Thoracic aorta (tissue), 2 donors: ENCODE results near the gene MCM9. TPM values are rescaled to one million over a fixed set of nuclear protein-coding genes. Genes with fewer than 3 reads are reported as not detected.

Experiments
- ATAC-seq: fragments of 150-250 bp; one replicate; pipeline ENCODE4 v1.8.0; 2017; ENCODE audit warnings: low read depth; ENCODE audit not compliant: insufficient number of reproducible peaks, low FRiP score
- DNase-seq: peaks from one replicate; pipeline ENCODE4 v3.0.0-alpha.2; 2020; ENCODE audit warnings: low spot score
- H3K27ac ChIP-seq, 2 donors: fragments of 200-600 bp; sonication (generic); 1 replicate in 1 of 2; 2 replicates in 1 of 2; pipeline ENCODE4 v1.5.1; 2016; ENCODE audit warnings: mild to moderate bottlenecking in 2 of 2, moderate library complexity in 2 of 2
- H3K27me3 ChIP-seq: fragments of 200-600 bp; sonication (generic); replicated peaks from 2 replicates; pipeline ENCODE4 v1.6.0; 2016; ENCODE audit warnings: mild to moderate bottlenecking; ENCODE audit not compliant: insufficient read depth
- H3K36me3 ChIP-seq: fragments of 200-600 bp; sonication (generic); one replicate; pipeline ENCODE4 v1.5.1; 2016
- H3K4me1 ChIP-seq, 2 donors: fragments of 200-600 bp; sonication (generic); 1 replicate in 1 of 2; 2 replicates in 1 of 2; pipeline versions ENCODE4 v1.5.1 to v1.6.0; 2016; ENCODE audit warnings: low read depth in 2 of 2, mild to moderate bottlenecking in 1 of 2; ENCODE audit not compliant: control insufficient read depth in 1 of 2
- H3K4me3 ChIP-seq: fragments of 200-600 bp; sonication (generic); 2 replicates; pipeline ENCODE4 v1.5.1; 2016; ENCODE audit warnings: mild to moderate bottlenecking
- H3K9me3 ChIP-seq: fragments of 200-600 bp; sonication (generic); 2 replicates; pipeline ENCODE4 v1.5.1; 2016
- CTCF ChIP-seq: fragments of 200-600 bp; sonication (generic); IDR thresholded peaks from one replicate; pipeline ENCODE4 v1.5.1; 2019; ENCODE audit warnings: antibody characterized with exemption
- total RNA-seq, 2 donors: library from RNA; depleted of rRNA; stranded (reverse); fragments of >200 nt; gene quantifications; one replicate each; pipeline versions ENCODE4 v1.1.0 to v1.2.3, GENCODE V29; 2016

MCM9 gene
- total RNA-seq, 2 donors from 2014 or later: 14.1 to 22.2 TPM

DNA sequence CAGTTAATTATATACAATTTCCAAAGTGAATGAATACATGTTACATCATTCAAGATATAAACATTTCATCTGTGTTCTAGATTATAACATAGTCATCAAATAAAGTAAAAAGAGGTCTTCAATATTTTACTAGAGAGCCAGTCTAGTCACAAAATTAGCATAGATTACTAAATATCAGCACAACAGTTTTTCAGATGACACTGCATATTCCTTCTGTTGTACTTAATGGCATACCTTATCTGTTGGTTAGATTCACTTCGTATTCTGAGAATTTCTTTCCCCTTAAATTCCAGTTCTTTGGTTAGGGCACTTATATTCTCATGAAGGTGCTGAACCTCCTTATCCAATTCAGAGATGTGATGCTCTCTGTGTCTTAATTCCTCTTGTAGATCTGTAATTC lies 39.8 kb upstream of the MCM9 start:
- H3K27me3 ChIP-seq: no peaks in the 10 kb centered on the region
- no peaks in the 10 kb centered on the region for H3K9me3 ChIP-seq
- ATAC-seq: no peak
- H3K36me3 ChIP-seq: peaks cover 4% of the 10 kb centered on the region
- H3K27ac ChIP-seq: no peak overlapping the region
- TF ChIP-seq CTCF: no peak
- DNase-seq: no peak
- no peaks in the 10 kb centered on the region for H3K4me1 ChIP-seq
- no peak overlapping the region for H3K4me3 ChIP-seq

GRCh38 chr6:118971682-118972081 lies 36.7 kb upstream of the MCM9 start:
- TF ChIP-seq CTCF: no peak
- ATAC-seq (no peak), DNase-seq (no peak)
- Histone ChIP-seq H3K9me3 (no peaks in the 10 kb centered on the region), H3K4me1 (no peaks in the 10 kb centered on the region), H3K36me3 (no peaks in the 10 kb centered on the region), H3K27ac (no peak overlapping the region), H3K4me3 (no peak overlapping the region), H3K27me3 (no peaks in the 10 kb centered on the region)

DNA sequence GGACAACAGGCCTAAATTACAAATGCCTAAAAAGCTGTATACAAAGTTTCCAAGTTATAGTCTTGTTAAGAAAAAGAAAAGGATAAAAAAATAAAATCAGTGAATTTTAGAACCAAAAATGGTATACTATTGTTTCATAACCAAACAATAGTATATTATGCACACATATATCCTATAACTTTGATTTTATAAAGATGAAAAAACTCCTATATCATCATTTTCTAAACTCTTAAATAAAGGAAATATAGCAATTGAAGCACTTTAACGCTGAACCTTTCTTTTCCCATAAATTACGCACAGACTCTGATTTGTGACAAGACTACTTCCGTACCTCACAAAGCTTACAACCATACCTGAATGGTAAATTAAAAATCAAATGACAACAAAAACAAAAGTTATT lies 35.9 kb upstream of the MCM9 start:
- no peak for ATAC-seq

DNA sequence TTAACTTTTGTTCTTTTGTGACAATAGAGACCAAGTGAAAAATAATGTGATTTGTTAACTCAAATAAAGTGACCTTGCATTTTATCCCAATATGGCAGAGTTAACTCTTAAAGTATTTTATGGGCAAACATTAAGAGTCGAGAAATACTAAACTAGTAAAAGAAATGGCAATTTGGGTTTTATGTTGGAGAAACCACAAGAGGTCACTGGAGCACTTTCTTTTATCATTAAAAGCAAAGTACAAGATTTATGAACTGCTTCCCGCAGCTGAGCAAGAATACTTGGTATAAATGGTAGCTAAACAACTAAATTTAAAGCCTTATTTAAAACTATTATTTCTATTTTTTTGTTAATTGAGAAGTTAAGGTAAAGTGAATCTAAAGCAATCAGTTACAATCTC lies 33.5 kb upstream of the MCM9 start:
- no peak overlapping the region for H3K4me3 ChIP-seq
- peak; percentile 12 for TF ChIP-seq CTCF

More for the DNA sequence above, 35.9 kb upstream of the MCM9 start:
- no peaks in the 10 kb centered on the region for H3K36me3 ChIP-seq
- H3K4me1 ChIP-seq: no peaks in the 10 kb centered on the region
- no peak for DNase-seq
- no peak overlapping the region for H3K27ac ChIP-seq
- TF ChIP-seq CTCF: no peak
- no peaks in the 10 kb centered on the region for H3K9me3 ChIP-seq
- no peak overlapping the region for H3K4me3 ChIP-seq
- H3K27me3 ChIP-seq: no peaks in the 10 kb centered on the region

GRCh38 chr6:118967239-118967638 lies 32.3 kb upstream of the MCM9 start:
- no peaks in the 10 kb centered on the region for H3K36me3 ChIP-seq
- H3K27me3 ChIP-seq: no peaks in the 10 kb centered on the region
- DNase-seq: no peak
- ATAC-seq: no peak
- H3K27ac ChIP-seq: no peak overlapping the region
- H3K4me3 ChIP-seq: no peak overlapping the region
- TF ChIP-seq CTCF: no peak
- H3K4me1 ChIP-seq: no peaks in the 10 kb centered on the region
- H3K9me3 ChIP-seq: no peaks in the 10 kb centered on the region

More for the DNA sequence above, 33.5 kb upstream of the MCM9 start:
- no peaks in the 10 kb centered on the region for H3K9me3 ChIP-seq
- no peaks in the 10 kb centered on the region for H3K27me3 ChIP-seq
- no peak overlapping the region for H3K27ac ChIP-seq
- DNase-seq: no peak
- no peak for ATAC-seq
- H3K4me1 ChIP-seq: no peaks in the 10 kb centered on the region
- no peaks in the 10 kb centered on the region for H3K36me3 ChIP-seq
